SH-SY5Y (cell line): Measurements from ENCODE around the gene CLDN6.

Source experiments
- GATA2 ChIP-seq: IDR thresholded peaks from 2 replicates; pipeline ENCODE4 v1.6.1; 2011; ENCODE audit warnings: mild to moderate bottlenecking, low read depth, low read length
- GATA3 ChIP-seq: IDR thresholded peaks from 2 replicates; pipeline ENCODE4 v1.6.1; 2011; ENCODE audit warnings: low read depth, mild to moderate bottlenecking, low read length, moderate library complexity

DNA sequence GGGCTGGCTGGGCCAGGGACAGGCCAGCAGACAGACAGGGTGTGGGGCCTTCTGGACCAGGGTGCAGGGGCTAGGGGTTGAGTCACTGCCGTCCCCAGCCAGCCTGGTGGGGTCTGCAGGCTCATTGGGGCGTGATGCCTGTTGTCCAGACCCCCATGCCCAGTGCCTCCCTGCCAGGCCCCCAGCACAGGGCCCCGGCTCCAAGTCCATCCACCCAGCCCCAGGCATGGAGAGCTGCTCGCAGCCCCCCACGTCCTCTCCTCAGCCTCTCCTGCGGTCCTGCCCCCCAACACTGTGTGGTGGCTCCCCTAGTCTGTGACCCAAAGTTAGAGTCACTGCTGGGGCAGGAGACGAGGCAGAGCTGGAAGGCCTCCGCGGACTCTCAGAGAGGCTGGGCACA, 30.7 kb downstream of the CLDN6 start:
- TF ChIP-seq GATA2: no peak
- no peak for TF ChIP-seq GATA3
